KMS-11 (cell line): ENCODE results near the gene EDAR.

Source experiments
- H2AFZ ChIP-seq: fragments of 200-600 bp; sonication (generic); 2 replicates; pipeline ENCODE4 v1.6.1; 2016; ENCODE audit warnings: antibody characterized with exemption, mixed run types, low read depth
- H3K27ac ChIP-seq: fragments of 200-600 bp; sonication (generic); 2 replicates; pipeline ENCODE4 v1.6.1; 2016; ENCODE audit warnings: mild to moderate bottlenecking, mixed run types
- H3K27me3 ChIP-seq: fragments of 200-600 bp; sonication (generic); 2 replicates; pipeline ENCODE4 v1.6.1; 2017; ENCODE audit warnings: mild to moderate bottlenecking, low read depth, mixed run types, moderate library complexity; ENCODE audit not compliant: insufficient read depth
- H3K36me3 ChIP-seq: fragments of 200-600 bp; sonication (generic); 2 replicates; pipeline ENCODE4 v1.6.1; 2017; ENCODE audit warnings: mild to moderate bottlenecking, mixed run types; ENCODE audit not compliant: insufficient read depth
- H3K4me1 ChIP-seq: fragments of 200-600 bp; sonication (generic); 2 replicates; pipeline ENCODE4 v1.6.1; 2016; ENCODE audit warnings: mild to moderate bottlenecking, low read depth, mixed run types; ENCODE audit not compliant: poor library complexity, severe bottlenecking
- H3K4me2 ChIP-seq: fragments of 200-600 bp; sonication (generic); 2 replicates; pipeline ENCODE4 v1.7.0; 2016; ENCODE audit warnings: mild to moderate bottlenecking, mixed run types
- H3K4me3 ChIP-seq: fragments of 200-600 bp; sonication (generic); IDR thresholded peaks from 2 replicates; pipeline ENCODE4 v1.6.1; 2017; ENCODE audit warnings: low read depth, low read length, mixed read lengths; ENCODE audit not compliant: insufficient read depth
- H3K79me2 ChIP-seq: fragments of 200-600 bp; sonication (generic); 2 replicates; pipeline ENCODE4 v1.6.1; 2016; ENCODE audit warnings: low read depth, mixed run types; ENCODE audit not compliant: insufficient read depth
- H3K9ac ChIP-seq: fragments of 200-600 bp; sonication (generic); 2 replicates; pipeline ENCODE4 v1.6.1; 2016; ENCODE audit warnings: mild to moderate bottlenecking, mixed run types
- H4K20me1 ChIP-seq: fragments of 200-600 bp; sonication (generic); 2 replicates; pipeline ENCODE4 v1.6.1; 2016; ENCODE audit warnings: mild to moderate bottlenecking, mixed run types; ENCODE audit not compliant: insufficient read depth
- TF ChIP-seq, protein P1 (sequence below): fragments of 200-600 bp; sonication (generic); conservative IDR thresholded peaks from 2 replicates; pipeline ENCODE4 v1.6.1; 2017; ENCODE audit warnings: low read depth, mild to moderate bottlenecking, antibody characterized with exemption, low read length, moderate library complexity, mixed read lengths

EDAR gene

DNA sequence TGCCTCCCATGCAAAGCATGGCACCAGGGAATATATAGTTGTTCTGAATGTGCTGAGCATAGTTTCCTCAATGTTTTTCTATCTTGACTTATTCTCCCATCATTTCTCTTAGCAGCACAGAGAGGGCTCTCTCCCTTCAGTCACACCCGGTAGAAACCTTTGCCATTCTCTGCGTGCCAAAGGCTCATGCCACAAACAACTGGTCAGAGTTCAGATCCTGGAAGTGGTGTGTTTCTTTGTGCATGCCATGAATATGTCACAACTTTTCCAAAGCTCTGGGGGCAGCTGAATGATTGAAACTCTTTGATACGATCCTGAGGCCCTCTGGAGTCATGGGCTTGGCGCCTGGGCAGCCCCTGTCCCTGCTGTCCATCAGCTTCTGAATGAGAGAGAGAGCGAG, 28.0 kb upstream of the EDAR start:
- no peaks in the 10 kb centered on the region for H3K79me2 ChIP-seq
- no peak overlapping the region for H3K4me2 ChIP-seq
- H3K27me3 ChIP-seq: no peaks in the 10 kb centered on the region
- no peaks in the 10 kb centered on the region for H4K20me1 ChIP-seq
- H3K27ac ChIP-seq: no peak overlapping the region
- H3K4me1 ChIP-seq: no peaks in the 10 kb centered on the region
- no peaks in the 10 kb centered on the region for H3K36me3 ChIP-seq
- TF ChIP-seq, protein P1, sequence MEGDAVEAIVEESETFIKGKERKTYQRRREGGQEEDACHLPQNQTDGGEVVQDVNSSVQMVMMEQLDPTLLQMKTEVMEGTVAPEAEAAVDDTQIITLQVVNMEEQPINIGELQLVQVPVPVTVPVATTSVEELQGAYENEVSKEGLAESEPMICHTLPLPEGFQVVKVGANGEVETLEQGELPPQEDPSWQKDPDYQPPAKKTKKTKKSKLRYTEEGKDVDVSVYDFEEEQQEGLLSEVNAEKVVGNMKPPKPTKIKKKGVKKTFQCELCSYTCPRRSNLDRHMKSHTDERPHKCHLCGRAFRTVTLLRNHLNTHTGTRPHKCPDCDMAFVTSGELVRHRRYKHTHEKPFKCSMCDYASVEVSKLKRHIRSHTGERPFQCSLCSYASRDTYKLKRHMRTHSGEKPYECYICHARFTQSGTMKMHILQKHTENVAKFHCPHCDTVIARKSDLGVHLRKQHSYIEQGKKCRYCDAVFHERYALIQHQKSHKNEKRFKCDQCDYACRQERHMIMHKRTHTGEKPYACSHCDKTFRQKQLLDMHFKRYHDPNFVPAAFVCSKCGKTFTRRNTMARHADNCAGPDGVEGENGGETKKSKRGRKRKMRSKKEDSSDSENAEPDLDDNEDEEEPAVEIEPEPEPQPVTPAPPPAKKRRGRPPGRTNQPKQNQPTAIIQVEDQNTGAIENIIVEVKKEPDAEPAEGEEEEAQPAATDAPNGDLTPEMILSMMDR: no peak
- H3K4me3 ChIP-seq: no peak overlapping the region
- H3K9ac ChIP-seq: no peak overlapping the region
- no peak overlapping the region for H2AFZ ChIP-seq

DNA sequence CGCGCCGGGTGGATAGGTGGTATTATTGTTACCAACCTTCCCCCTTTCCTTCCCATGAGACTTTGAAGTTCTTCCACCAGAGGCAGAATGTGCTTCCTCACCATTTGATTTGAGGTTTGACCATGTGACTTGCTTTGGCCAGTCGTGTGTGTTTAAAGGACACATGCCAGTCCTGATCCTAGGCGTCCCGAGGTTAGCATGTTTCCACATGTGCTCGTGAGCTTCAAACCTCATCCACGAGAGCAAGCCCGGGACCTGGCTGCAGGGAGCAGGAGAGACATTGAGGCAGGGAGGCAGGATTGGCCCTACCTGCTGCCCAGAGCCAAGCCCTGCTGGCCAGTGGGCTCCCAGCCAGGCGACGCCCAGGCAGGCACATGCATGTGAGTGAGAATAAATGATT, 27.4 kb upstream of the EDAR start:
- TF ChIP-seq, protein P1: no peak
- Histone ChIP-seq H4K20me1 (no peaks in the 10 kb centered on the region), H3K9ac (no peak overlapping the region), H3K36me3 (no peaks in the 10 kb centered on the region), H2AFZ (no peak overlapping the region), H3K79me2 (no peaks in the 10 kb centered on the region), H3K27ac (no peak overlapping the region), H3K4me3 (no peak overlapping the region), H3K27me3 (no peaks in the 10 kb centered on the region), H3K4me2 (no peak overlapping the region), H3K4me1 (no peaks in the 10 kb centered on the region)

DNA sequence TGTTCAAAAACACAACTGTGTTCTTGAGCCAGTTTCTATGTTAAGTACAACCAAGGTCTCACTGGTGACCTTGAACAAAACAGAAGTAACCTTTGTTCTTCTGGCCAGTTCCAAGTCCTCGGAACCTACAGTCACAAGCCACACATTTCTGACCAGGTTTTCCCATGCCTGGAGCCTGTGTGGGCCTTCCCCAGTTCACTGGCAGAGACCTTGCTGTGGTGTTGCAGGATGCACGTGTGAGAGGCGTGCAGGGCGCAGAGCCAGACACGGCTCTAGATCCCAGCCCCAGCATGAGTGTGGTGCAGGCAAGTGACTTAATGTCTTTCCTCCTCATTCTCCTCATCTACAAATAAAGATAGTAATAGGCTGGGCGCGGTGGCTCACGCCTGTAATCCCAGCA, 25.5 kb upstream of the EDAR start:
- H3K4me1 ChIP-seq: no peaks in the 10 kb centered on the region
- TF ChIP-seq, protein P1: no peak
- H3K4me2 ChIP-seq: no peak overlapping the region
- no peak overlapping the region for H3K4me3 ChIP-seq
- H2AFZ ChIP-seq: no peak overlapping the region
- no peaks in the 10 kb centered on the region for H3K79me2 ChIP-seq
- no peak overlapping the region for H3K27ac ChIP-seq
- no peak overlapping the region for H3K9ac ChIP-seq
- no peaks in the 10 kb centered on the region for H3K36me3 ChIP-seq
- no peaks in the 10 kb centered on the region for H4K20me1 ChIP-seq
- no peaks in the 10 kb centered on the region for H3K27me3 ChIP-seq

DNA sequence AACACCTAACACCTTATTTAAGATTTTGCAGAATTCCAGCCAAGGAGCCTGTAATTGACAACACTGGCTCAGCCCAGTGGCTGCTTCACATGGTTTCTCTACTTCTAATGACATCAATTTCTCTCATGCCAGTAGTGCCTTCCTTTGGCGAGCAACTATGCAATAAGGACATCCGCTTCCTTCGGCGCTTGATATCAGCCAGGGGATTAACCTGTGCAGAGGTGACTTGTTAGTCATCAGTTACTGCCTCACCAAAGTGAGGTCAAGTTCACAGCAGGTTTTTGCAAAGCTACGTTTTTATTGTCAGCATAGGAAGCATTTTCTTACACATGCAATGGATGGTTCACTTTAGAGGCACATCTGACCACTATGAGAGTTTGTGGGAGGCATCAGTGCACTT, 24.0 kb upstream of the EDAR start:
- TF ChIP-seq, protein P1: no peak
- no peaks in the 10 kb centered on the region for H3K27me3 ChIP-seq
- no peaks in the 10 kb centered on the region for H4K20me1 ChIP-seq
- no peaks in the 10 kb centered on the region for H3K79me2 ChIP-seq
- H2AFZ ChIP-seq: no peak overlapping the region
- no peak overlapping the region for H3K9ac ChIP-seq
- no peaks in the 10 kb centered on the region for H3K36me3 ChIP-seq
- no peak overlapping the region for H3K27ac ChIP-seq
- no peak overlapping the region for H3K4me2 ChIP-seq
- no peak overlapping the region for H3K4me3 ChIP-seq
- H3K4me1 ChIP-seq: no peaks in the 10 kb centered on the region
